SK-N-SH treated with all-trans-retinoic acid at 6 μM for 48 hours (cell line): ENCODE measurements around the gene KCTD20.

Source experiments
- ATAC-seq: fragments of 200-7000 bp; cut with Tn5 transposase; 3 replicates; pipeline ENCODE4 v1.9.1; 2020; ENCODE audit warnings: mild to moderate bottlenecking, moderate library complexity
- ARNTL ChIP-seq: fragments of 450-650 bp; formaldehyde crosslinking; IDR thresholded peaks from 2 replicates; pipeline ENCODE4 v1.5.0; 2020; ENCODE audit warnings: low read depth, mild to moderate bottlenecking, moderate library complexity, borderline replicate concordance
- BACH2 ChIP-seq: fragments of 250-450 bp; sonication (Bioruptor Pico); IDR thresholded peaks from 2 replicates; pipeline ENCODE4 v1.9.0; 2021; ENCODE audit warnings: mild to moderate bottlenecking, borderline replicate concordance
- CSDC2 ChIP-seq: fragments of 250-450 bp; sonication (Bioruptor Pico); IDR thresholded peaks from 2 replicates; pipeline ENCODE4 v1.5.0; 2020; ENCODE audit warnings: mild to moderate bottlenecking, moderate library complexity
- ESRRG ChIP-seq: fragments of 250-450 bp; sonication (Bioruptor Pico); IDR thresholded peaks from 2 replicates; pipeline ENCODE4 v1.6.1; 2021; ENCODE audit warnings: mild to moderate bottlenecking
- ISL1 ChIP-seq: fragments of 250-450 bp; sonication (Bioruptor Pico); IDR thresholded peaks from 2 replicates; pipeline ENCODE4 v2.1.2; 2022; ENCODE audit warnings: mild to moderate bottlenecking, moderate library complexity
- OSR1 ChIP-seq: fragments of 250-450 bp; sonication (Bioruptor Pico); IDR thresholded peaks from 2 replicates; pipeline ENCODE4 v1.8.0; 2022; ENCODE audit warnings: moderate library complexity, mild to moderate bottlenecking, inconsistent platforms
- PPARA ChIP-seq: fragments of 250-450 bp; sonication (Bioruptor Pico); IDR thresholded peaks from 2 replicates; pipeline ENCODE4 v1.5.0; 2020; ENCODE audit warnings: mild to moderate bottlenecking, borderline replicate concordance
- RARB ChIP-seq: fragments of 250-450 bp; sonication (Bioruptor Pico); IDR thresholded peaks from 2 replicates; pipeline ENCODE4 v1.8.0; 2021; ENCODE audit warnings: mild to moderate bottlenecking, moderate library complexity
- SNAI2 ChIP-seq: fragments of 250-450 bp; sonication (Bioruptor Pico); IDR thresholded peaks from 2 replicates; pipeline ENCODE4 v1.5.0; 2020; ENCODE audit warnings: mild to moderate bottlenecking, moderate library complexity
- TCF4 ChIP-seq: fragments of 250-450 bp; sonication (Bioruptor Pico); IDR thresholded peaks from 2 replicates; pipeline ENCODE4 v1.8.0; 2021; ENCODE audit warnings: mild to moderate bottlenecking, moderate library complexity, borderline replicate concordance
- TOX ChIP-seq: fragments of 250-450 bp; sonication (Bioruptor Pico); IDR thresholded peaks from 2 replicates; pipeline ENCODE4 v1.8.0; 2021; ENCODE audit warnings: mild to moderate bottlenecking, moderate library complexity, borderline replicate concordance
- ZC3H10 ChIP-seq: fragments of 250-450 bp; sonication (Bioruptor Pico); IDR thresholded peaks from 2 replicates; pipeline ENCODE4 v1.5.1; 2021; ENCODE audit warnings: mild to moderate bottlenecking, moderate library complexity
- ZFP3 ChIP-seq: fragments of 250-450 bp; sonication (Bioruptor Pico); IDR thresholded peaks from 2 replicates; pipeline ENCODE4 v1.5.0; 2020; ENCODE audit warnings: mild to moderate bottlenecking, moderate library complexity
- ZFP30 ChIP-seq: fragments of 450-650 bp; formaldehyde crosslinking; IDR thresholded peaks from 2 replicates; pipeline ENCODE4 v1.5.0; 2022; ENCODE audit warnings: mild to moderate bottlenecking, moderate library complexity
- TF ChIP-seq, protein P1 (sequence below): fragments of 250-450 bp; sonication (Bioruptor Pico); IDR thresholded peaks from 2 replicates; pipeline ENCODE4 v1.5.0; 2020; ENCODE audit warnings: mild to moderate bottlenecking, moderate library complexity
- TF ChIP-seq, protein P2 (sequence below): fragments of 250-450 bp; sonication (Bioruptor Pico); IDR thresholded peaks from 2 replicates; pipeline ENCODE4 v1.8.0; 2021; ENCODE audit warnings: low read depth, mild to moderate bottlenecking, moderate library complexity, borderline replicate concordance
- TF ChIP-seq, protein P3 (sequence below): fragments of 250-450 bp; sonication (Bioruptor Pico); IDR thresholded peaks from 2 replicates; pipeline ENCODE4 v1.8.0; 2020; ENCODE audit warnings: mild to moderate bottlenecking, moderate library complexity, borderline replicate concordance

KCTD20 gene

DNA sequence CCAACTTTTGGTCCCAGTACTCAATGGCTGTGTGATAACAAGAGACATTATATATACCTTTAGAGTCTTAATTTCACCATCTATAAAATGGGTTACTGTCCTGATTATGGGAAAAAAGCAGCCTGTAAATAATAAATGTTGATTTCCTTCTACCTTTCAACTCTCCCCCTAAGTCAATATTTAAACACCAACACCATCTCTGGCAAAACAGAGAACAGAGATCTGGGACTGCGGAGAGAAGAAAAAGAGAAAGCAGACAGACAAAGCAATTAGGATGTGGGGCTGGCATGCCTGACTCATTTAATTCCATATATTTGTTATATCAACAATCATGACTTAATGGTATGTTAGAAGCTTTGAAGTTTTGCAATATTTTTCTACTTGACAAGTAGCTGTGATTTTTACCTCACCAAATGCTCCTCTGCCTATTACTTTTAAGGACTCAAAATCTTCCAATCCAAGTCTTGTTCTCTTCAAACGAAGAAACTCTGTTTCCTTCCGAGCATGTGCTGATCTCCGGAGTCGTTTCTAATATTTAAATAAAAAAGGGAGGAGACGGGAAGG is 81.2 kb downstream of the KCTD20 start (continued):
- TF ChIP-seq, protein P1, sequence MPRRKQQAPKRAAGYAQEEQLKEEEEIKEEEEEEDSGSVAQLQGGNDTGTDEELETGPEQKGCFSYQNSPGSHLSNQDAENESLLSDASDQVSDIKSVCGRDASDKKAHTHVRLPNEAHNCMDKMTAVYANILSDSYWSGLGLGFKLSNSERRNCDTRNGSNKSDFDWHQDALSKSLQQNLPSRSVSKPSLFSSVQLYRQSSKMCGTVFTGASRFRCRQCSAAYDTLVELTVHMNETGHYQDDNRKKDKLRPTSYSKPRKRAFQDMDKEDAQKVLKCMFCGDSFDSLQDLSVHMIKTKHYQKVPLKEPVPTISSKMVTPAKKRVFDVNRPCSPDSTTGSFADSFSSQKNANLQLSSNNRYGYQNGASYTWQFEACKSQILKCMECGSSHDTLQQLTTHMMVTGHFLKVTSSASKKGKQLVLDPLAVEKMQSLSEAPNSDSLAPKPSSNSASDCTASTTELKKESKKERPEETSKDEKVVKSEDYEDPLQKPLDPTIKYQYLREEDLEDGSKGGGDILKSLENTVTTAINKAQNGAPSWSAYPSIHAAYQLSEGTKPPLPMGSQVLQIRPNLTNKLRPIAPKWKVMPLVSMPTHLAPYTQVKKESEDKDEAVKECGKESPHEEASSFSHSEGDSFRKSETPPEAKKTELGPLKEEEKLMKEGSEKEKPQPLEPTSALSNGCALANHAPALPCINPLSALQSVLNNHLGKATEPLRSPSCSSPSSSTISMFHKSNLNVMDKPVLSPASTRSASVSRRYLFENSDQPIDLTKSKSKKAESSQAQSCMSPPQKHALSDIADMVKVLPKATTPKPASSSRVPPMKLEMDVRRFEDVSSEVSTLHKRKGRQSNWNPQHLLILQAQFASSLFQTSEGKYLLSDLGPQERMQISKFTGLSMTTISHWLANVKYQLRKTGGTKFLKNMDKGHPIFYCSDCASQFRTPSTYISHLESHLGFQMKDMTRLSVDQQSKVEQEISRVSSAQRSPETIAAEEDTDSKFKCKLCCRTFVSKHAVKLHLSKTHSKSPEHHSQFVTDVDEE = no peak
- TF ChIP-seq, protein P2, sequence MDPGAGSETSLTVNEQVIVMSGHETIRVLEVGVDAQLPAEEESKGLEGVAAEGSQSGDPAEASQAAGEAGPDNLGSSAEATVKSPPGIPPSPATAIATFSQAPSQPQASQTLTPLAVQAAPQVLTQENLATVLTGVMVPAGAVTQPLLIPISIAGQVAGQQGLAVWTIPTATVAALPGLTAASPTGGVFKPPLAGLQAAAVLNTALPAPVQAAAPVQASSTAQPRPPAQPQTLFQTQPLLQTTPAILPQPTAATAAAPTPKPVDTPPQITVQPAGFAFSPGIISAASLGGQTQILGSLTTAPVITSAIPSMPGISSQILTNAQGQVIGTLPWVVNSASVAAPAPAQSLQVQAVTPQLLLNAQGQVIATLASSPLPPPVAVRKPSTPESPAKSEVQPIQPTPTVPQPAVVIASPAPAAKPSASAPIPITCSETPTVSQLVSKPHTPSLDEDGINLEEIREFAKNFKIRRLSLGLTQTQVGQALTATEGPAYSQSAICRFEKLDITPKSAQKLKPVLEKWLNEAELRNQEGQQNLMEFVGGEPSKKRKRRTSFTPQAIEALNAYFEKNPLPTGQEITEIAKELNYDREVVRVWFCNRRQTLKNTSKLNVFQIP (CRISPR knock-in tag) = no peak
- no peak for TF ChIP-seq TCF4 (CRISPR knock-in tag)

DNA sequence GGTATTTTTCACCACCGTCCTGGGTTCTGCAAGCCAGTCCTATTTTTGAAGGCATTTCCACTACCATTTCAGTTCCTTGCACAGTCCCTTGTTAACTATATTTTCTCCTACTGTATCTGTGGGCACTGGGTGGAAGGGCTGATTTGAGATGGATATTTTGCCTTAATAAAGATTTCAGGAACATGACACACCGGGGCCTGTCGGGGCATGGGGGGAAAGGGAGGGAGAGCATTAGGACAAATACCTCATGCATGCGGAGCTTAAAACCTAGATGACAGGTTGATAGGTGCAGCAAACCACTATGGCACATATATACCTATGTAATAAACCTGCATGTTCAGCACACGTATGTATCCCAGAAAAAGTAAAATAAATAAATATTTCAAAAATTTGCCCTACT is 82.1 kb downstream of the KCTD20 start:
- no peak for TF ChIP-seq BACH2 (CRISPR knock-in tag)
- TF ChIP-seq SNAI2 = no peak
- no peak for TF ChIP-seq ARNTL (CRISPR knock-in tag)
- TF ChIP-seq ZFP3 (CRISPR knock-in tag) = no peak
- no peak for TF ChIP-seq OSR1 (CRISPR knock-in tag)
- TF ChIP-seq, protein P2 (CRISPR knock-in tag) = no peak
- no peak for TF ChIP-seq ZFP30 (CRISPR knock-in tag)
- no peak for TF ChIP-seq ESRRG
- TF ChIP-seq, protein P3, sequence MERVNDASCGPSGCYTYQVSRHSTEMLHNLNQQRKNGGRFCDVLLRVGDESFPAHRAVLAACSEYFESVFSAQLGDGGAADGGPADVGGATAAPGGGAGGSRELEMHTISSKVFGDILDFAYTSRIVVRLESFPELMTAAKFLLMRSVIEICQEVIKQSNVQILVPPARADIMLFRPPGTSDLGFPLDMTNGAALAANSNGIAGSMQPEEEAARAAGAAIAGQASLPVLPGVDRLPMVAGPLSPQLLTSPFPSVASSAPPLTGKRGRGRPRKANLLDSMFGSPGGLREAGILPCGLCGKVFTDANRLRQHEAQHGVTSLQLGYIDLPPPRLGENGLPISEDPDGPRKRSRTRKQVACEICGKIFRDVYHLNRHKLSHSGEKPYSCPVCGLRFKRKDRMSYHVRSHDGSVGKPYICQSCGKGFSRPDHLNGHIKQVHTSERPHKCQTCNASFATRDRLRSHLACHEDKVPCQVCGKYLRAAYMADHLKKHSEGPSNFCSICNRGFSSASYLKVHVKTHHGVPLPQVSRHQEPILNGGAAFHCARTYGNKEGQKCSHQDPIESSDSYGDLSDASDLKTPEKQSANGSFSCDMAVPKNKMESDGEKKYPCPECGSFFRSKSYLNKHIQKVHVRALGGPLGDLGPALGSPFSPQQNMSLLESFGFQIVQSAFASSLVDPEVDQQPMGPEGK (CRISPR knock-in tag) = no peak
- TF ChIP-seq, protein P1 = no peak
- TF ChIP-seq ISL1 (CRISPR knock-in tag) = no peak
- no peak for TF ChIP-seq CSDC2
- no peak for TF ChIP-seq TOX (CRISPR knock-in tag)
- TF ChIP-seq RARB (CRISPR knock-in tag) = no peak
- TF ChIP-seq, all 23 proteins: peak for 0

DNA sequence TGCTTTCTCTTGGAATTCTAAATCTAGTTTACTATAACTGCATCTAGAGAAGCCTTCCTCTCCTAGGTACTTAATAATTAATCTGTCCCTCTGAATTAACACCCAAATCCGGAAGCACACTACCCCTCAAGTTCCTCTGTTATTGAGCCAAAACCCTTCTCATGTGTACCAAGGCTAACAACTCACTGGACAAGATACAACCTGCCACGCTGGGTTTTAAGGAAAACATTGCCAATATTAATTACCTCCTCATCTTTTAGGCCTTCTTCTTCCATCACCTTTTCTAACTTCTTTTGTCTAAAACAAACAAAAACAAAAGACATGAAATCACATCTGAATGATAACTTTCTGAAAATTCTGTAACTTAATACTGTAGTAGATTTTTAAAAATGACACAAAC is 82.5 kb downstream of the KCTD20 start:
- TF ChIP-seq OSR1 (CRISPR knock-in tag) (no peak), ZC3H10 (CRISPR knock-in tag) (no peak), PPARA (no peak), ARNTL (CRISPR knock-in tag) (no peak)
- TF ChIP-seq, protein P3 (CRISPR knock-in tag) = no peak
- no peak for ATAC-seq

More for the DNA sequence above, 82.1 kb downstream of the KCTD20 start:
- ATAC-seq = no peak
